GM13977 (cell line): ENCODE data around the gene LSM11.

Experiments used
- DNase-seq: peaks from one replicate; pipeline ENCODE4 v3.0.0; 2012; ENCODE audit warnings: low spot score
- in situ Hi-C: fragments of 300-500 bp; cut with MboI; formaldehyde crosslinking; loops from one replicate; pipeline ENCODE4 v1.12.0; 2022; ENCODE audit warnings: low sequenced_read_pairs, low pct_unique_long_range_greater_than_20kb, mixed read lengths, inconsistent platforms; ENCODE audit not compliant: unreplicated experiment
- TF ChIP-seq, protein P1 (sequence below): IDR thresholded peaks from 2 replicates; pipeline ENCODE4 v1.5.1; 2012; ENCODE audit warnings: mild to moderate bottlenecking, control low read depth; ENCODE audit not compliant: insufficient read depth; ENCODE audit errors: extremely low read depth, missing control alignments

Gene LSM11

DNA sequence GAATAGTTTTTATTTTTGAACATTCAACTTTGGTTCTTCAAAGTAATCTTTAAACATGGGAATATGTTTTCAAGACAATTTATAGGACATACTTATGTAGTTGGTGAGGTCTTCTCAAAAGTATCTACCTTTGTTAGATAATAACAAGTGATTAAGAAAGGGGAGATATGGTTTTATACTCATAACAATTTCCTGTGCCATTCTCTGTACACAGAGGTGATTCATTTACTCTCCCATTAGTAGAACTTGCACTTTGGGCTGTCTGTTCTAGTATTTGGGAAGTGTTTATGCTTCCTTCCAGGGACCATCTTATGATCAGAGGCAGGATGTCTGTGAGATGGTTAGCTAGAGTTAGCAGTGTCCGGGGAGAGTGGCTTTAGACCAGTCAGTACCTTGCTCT, 15.2 kb downstream of the LSM11 start:
- TF ChIP-seq, protein P1, sequence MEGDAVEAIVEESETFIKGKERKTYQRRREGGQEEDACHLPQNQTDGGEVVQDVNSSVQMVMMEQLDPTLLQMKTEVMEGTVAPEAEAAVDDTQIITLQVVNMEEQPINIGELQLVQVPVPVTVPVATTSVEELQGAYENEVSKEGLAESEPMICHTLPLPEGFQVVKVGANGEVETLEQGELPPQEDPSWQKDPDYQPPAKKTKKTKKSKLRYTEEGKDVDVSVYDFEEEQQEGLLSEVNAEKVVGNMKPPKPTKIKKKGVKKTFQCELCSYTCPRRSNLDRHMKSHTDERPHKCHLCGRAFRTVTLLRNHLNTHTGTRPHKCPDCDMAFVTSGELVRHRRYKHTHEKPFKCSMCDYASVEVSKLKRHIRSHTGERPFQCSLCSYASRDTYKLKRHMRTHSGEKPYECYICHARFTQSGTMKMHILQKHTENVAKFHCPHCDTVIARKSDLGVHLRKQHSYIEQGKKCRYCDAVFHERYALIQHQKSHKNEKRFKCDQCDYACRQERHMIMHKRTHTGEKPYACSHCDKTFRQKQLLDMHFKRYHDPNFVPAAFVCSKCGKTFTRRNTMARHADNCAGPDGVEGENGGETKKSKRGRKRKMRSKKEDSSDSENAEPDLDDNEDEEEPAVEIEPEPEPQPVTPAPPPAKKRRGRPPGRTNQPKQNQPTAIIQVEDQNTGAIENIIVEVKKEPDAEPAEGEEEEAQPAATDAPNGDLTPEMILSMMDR, result no peak
- in situ Hi-C loops, result no loop called here
- DNase-seq, result no peak

DNA sequence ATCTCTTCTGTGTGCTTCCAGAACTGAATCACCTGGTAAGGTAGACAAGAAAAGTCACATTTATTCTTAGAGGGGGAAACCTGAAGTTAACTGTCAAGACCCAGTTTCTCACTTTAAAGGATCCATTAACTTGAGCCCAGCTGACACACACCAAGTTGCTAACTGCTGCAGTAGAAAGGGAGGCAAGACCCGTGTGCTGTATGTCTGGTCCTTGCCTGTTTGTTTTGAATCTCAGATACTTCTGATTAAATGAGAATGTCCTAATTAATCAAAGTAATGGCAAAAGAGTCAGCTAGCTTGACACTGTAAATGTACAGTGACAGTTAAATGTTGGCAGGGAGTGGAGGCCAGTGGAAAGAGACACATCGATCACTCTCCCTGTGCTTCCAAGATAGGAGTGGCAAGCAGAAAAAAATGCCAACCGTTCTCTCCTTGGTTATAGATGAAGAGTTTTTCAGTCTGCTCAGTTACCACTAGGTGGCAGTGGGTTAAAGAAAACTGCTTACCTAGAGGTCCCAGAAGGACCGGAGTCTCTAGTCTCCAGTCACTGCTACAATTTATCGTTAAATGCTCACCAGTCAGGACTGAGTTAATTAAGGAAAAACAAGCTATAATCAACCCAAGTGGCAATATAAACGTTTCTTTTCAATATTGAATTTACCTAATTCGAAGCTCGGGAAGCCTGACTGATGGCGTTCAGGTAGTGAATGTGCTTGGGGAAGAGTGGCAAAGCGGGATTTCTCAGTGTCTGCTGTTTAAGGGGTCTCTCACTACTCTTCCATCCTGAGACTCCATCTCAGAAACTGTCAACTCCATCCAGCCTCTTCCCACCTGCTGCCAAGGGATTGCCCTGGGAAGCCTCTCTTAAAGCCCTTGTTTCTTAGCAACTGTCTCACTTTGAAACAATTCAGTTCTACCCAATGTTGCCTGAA, 18.4 kb downstream of the LSM11 start:
- TF ChIP-seq, protein P1, result peak; percentile 72
- in situ Hi-C loops, result no loop called here
- DNase-seq, result peak; percentile 74

DNA sequence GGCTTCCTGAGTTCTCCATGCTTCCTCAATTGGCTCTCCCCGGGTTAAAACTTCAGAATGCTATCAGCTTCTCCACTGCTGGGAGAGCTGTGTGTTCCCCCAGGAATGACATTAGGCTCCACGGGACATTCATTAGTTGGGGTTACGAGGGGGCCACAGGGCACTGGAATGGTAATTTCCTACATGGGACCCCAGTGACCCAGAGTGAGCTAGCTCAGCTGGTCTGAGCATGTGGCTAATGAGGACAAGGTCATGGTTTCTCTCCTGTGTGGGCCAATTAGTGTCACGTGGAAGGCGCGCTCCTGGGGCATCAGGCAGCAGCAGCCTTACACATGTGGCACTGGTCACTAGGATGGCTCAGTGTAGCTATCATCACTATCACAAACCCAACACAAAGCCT, 21.0 kb downstream of the LSM11 start:
- no peak for DNase-seq
- in situ Hi-C loops, result no loop called here
- TF ChIP-seq, protein P1, result no peak

DNA sequence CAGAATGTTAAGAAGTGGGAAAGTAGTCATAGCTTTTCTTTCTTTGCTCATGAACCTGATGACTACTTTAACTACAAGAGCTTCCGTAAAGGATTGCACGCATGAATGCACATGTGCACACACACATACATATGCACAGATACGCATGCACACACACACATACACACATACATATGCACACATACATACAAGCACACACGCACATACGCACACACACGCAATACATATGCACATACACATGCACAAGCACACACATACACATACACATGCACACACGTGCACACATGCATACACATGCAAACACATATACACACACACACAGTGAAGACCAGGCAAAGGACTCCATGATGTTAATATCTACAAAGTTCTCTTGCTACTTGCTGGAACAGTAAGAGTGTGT, 22.9 kb downstream of the LSM11 start:
- TF ChIP-seq, protein P1, result no peak
- in situ Hi-C loops, result no loop called here
- DNase-seq, result no peak

DNA sequence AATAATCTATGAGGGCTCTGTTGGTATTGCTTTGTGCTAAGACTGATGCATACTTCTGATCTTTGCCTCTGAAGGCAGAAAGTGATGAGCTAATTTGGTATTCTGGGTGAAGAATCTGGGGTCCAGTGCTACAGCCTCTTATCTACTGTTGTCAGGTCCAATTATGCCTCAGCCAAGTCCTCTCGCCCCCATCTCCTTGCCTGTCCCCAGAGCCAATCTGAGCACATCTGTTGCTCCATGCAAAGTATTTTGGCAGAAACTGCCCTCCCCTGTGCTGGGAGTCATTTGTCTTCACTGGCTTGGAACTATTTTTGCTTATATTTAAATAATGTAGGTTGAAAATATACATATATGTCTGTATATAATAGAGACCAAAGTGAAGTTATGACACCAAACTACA, 23.4 kb downstream of the LSM11 start:
- DNase-seq, result no peak
- in situ Hi-C loops, result no loop called here
- TF ChIP-seq, protein P1, result no peak

DNA sequence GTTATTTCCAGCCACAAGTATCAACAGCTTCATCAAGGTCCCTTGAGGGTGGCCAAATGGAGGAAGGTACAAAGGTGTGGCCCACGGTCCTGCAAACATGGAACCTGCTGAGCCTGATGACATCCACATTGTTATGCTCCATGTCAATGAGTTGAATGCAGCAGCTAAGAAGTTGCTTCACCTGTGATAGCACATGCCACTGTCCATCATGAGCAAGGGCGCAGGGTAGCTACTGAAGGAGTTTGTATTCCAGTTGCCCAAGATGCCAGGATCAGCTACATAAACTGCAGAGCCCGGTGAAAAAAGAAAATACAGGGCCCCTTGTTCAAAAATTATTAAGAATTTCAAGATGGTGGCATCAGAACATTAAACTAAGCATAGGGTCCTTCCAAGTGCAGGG, 24.2 kb downstream of the LSM11 start:
- TF ChIP-seq, protein P1, result no peak
- no peak for DNase-seq
- in situ Hi-C loops, result no loop called here
